ENCODE results near the gene NELFE.

The NELFE gene

DNA sequence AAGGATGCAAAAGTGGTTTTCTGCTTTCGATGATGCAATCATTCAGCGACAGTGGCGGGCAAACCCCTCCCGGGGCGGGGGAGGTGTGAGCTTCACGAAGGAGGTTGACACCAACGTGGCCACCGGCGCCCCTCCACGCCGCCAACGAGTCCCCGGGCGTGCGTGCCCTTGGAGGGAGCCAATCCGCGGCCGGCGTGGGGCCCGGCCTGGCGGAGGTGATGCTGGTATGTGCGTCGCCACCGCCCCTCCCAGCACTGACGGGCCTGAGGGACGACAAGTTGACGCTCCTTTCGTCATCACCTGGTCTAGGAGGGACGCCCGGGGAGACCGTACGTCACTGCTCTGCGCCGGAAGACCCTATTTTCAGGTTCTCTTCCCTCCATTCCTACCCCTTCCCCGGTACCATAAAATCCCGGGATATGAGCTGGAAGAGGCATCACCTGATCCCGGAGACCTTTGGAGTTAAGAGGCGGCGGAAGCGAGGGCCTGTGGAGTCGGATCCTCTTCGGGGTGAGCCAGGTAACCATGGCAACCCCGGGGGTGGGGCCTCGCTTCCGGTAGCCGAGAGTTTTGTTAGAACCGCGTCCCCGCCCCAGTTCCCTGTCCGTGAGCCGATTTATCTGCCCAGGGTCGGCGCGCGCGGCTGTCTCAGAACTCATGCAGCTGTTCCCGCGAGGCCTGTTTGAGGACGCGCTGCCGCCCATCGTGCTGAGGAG, 13.4 kb upstream of the NELFE start, which contains the start of gene DXO:
Gene DXO, minus strand, starts transcription at position 146 of the 716 bp plus-strand sequence. CDS start 463 bp downstream, outside the sequence.
- no peaks in the 10 kb centered on the region for H3K9me3 ChIP-seq (replicated peaks; ENCODE audit: insufficient read depth, low read length)
- H3K36me3 ChIP-seq (replicated peaks; ENCODE audit: insufficient read depth, low read length) = no peaks in the 10 kb centered on the region
- H3K9ac ChIP-seq (ENCODE audit: low read length) = peak within 1 kb of the TSS; percentile 94
- peak; percentile 95 for DNase-seq
- H3K4me3 ChIP-seq (ENCODE audit: low read length) = peak within 1 kb of the TSS; percentile 88
- TF ChIP-seq, protein P1, sequence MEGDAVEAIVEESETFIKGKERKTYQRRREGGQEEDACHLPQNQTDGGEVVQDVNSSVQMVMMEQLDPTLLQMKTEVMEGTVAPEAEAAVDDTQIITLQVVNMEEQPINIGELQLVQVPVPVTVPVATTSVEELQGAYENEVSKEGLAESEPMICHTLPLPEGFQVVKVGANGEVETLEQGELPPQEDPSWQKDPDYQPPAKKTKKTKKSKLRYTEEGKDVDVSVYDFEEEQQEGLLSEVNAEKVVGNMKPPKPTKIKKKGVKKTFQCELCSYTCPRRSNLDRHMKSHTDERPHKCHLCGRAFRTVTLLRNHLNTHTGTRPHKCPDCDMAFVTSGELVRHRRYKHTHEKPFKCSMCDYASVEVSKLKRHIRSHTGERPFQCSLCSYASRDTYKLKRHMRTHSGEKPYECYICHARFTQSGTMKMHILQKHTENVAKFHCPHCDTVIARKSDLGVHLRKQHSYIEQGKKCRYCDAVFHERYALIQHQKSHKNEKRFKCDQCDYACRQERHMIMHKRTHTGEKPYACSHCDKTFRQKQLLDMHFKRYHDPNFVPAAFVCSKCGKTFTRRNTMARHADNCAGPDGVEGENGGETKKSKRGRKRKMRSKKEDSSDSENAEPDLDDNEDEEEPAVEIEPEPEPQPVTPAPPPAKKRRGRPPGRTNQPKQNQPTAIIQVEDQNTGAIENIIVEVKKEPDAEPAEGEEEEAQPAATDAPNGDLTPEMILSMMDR (IDR thresholded peaks at IDR 0.05; ENCODE audit: low read length) = no peak
- TF ChIP-seq EZH2 (optimal IDR thresholded peaks at IDR 0.05; ENCODE audit: low read depth, low read length) (no peak), EZH2phosphoT487 (IDR thresholded peaks at IDR 0.05; ENCODE audit: low read length) (no peak)
- peaks cover 25% of the 10 kb centered on the region for H3K79me2 ChIP-seq (ENCODE audit: low read length)
- H2AFZ ChIP-seq (ENCODE audit: low read length) = peak within 1 kb of the TSS; percentile 90
- peaks cover 6% of the 10 kb centered on the region; the same call in 1 of the 2 replicates for H3K4me1 ChIP-seq (ENCODE audit: low read length)
- H3K27ac ChIP-seq (ENCODE audit: low read length) = peak within 1 kb of the TSS; percentile 89
- H4K20me1 ChIP-seq (ENCODE audit: insufficient read depth, low read length) = no peaks in the 10 kb centered on the region
- H3F3A ChIP-seq (ENCODE audit: insufficient read depth, low read length) = peaks cover 11% of the 10 kb centered on the region
- H3K9me2 ChIP-seq (replicated peaks; ENCODE audit: insufficient read depth, low read length) = no peaks in the 10 kb centered on the region
- H3K4me2 ChIP-seq (ENCODE audit: low read depth, low read length) = peak within 1 kb of the TSS; percentile 98
- no peaks in the 10 kb centered on the region for H3K27me3 ChIP-seq (replicated peaks; ENCODE audit: insufficient read depth, low read length)

DNA sequence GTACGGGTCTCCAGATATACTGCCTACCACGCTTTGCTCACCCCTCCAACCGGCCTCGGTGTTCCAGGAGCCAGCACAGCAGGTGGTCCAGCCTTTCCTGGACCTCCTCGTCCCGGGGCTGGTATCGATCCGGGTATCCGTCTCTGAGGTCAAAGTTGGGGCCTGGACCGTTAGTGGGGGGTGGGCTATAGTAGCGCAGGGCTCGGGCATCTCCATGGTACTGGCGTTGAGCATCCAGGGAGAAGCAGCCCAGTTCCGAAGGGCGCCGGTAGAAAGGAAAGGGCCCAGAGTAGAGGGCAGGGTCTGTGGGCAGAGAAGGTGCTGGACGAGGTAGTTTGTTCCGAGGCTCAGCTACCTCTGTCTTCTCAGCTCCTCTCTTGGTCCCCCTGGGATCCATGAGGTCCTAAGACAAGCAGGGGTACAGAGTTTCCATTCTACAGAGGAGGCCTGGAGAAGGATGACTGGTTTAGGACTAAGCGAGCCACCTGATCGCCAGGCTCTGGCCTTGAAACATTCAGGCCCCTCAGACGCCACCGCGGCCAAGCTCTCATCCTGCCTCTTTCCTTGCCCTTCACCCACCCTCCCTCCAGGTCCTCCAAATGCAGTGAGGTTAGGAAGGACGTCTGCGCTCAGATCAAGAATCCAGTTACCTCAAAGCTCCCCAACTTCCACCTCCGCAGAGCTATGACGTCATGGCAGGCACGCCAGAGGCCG, 12.7 kb upstream of the NELFE start:
- peaks cover 6% of the 10 kb centered on the region; the same call in 1 of the 2 replicates for H3K4me1 ChIP-seq (ENCODE audit: low read length)
- peaks cover 25% of the 10 kb centered on the region for H3K79me2 ChIP-seq (ENCODE audit: low read length)
- no peaks in the 10 kb centered on the region for H3K9me2 ChIP-seq (replicated peaks; ENCODE audit: insufficient read depth, low read length)
- peaks cover 11% of the 10 kb centered on the region for H3F3A ChIP-seq (ENCODE audit: insufficient read depth, low read length)
- peak overlapping the region; percentile 90; the same call in 1 of the 2 replicates for H2AFZ ChIP-seq (ENCODE audit: low read length)
- H4K20me1 ChIP-seq (ENCODE audit: insufficient read depth, low read length) = no peaks in the 10 kb centered on the region
- peak overlapping the region; percentile 94 for H3K9ac ChIP-seq (ENCODE audit: low read length)
- TF ChIP-seq, protein P1 (IDR thresholded peaks at IDR 0.05; ENCODE audit: low read length) = no peak
- TF ChIP-seq EZH2phosphoT487 (IDR thresholded peaks at IDR 0.05; ENCODE audit: low read length) (no peak), EZH2 (optimal IDR thresholded peaks at IDR 0.05; ENCODE audit: low read depth, low read length) (no peak)
- peak overlapping the region; percentile 88 for H3K4me3 ChIP-seq (ENCODE audit: low read length)
- H3K27me3 ChIP-seq (replicated peaks; ENCODE audit: insufficient read depth, low read length) = no peaks in the 10 kb centered on the region
- peak overlapping the region; percentile 89 for H3K27ac ChIP-seq (ENCODE audit: low read length)
- no peaks in the 10 kb centered on the region for H3K36me3 ChIP-seq (replicated peaks; ENCODE audit: insufficient read depth, low read length)
- H3K4me2 ChIP-seq (ENCODE audit: low read depth, low read length) = peak overlapping the region; percentile 98
- H3K9me3 ChIP-seq (replicated peaks; ENCODE audit: insufficient read depth, low read length) = no peaks in the 10 kb centered on the region
- no peak for DNase-seq

DNA sequence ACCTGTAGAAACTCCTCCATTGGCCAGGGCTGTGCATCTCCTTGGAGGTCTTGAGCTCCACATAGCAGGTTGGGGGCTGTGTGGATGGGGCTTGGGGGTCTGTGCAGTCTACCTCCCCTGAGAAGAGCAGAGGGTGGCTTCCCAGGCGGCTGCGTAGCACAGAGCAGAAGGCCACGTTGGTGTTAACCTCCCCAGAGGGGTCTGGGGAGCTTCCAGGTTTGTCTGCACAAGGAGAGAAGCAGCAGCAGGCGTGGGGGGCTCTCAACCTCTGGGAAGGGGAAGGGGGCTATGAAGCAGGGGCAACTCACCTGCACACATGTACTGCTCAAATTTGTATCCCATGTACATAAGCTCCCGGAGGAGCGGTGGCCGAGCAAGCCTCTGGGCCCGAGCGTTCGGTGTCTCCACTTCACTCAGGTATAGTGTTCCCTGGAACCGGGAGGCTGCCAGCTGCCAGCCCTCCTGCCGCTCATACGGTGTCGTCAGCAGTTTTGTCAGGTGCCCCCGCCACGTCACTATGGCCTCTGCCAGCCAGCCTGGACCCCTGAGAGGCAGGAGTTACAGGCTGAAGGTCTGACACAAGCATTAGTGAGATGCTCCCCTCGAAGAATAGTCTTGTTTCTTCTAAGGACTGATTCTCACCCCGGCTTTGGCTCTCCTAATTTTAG, 12.0 kb upstream of the NELFE start:
- Histone ChIP-seq H3K36me3 (replicated peaks; ENCODE audit: insufficient read depth, low read length) (no peaks in the 10 kb centered on the region), H3K4me3 (ENCODE audit: low read length) (peak overlapping the region; percentile 88), H3K4me1 (ENCODE audit: low read length) (peaks cover 6% of the 10 kb centered on the region; the same call in 1 of the 2 replicates), H3K9ac (ENCODE audit: low read length) (peak overlapping the region; percentile 94; the same call in 1 of the 2 replicates), H3K27me3 (replicated peaks; ENCODE audit: insufficient read depth, low read length) (no peaks in the 10 kb centered on the region), H3K4me2 (ENCODE audit: low read depth, low read length) (peak overlapping the region; percentile 98), H2AFZ (ENCODE audit: low read length) (no peak overlapping the region), H3K9me2 (replicated peaks; ENCODE audit: insufficient read depth, low read length) (no peaks in the 10 kb centered on the region), H3F3A (ENCODE audit: insufficient read depth, low read length) (peaks cover 11% of the 10 kb centered on the region), H3K27ac (ENCODE audit: low read length) (peak overlapping the region; percentile 89; the same call in 1 of the 2 replicates), H3K79me2 (ENCODE audit: low read length) (peaks cover 25% of the 10 kb centered on the region), H3K9me3 (replicated peaks; ENCODE audit: insufficient read depth, low read length) (no peaks in the 10 kb centered on the region), H4K20me1 (ENCODE audit: insufficient read depth, low read length) (no peaks in the 10 kb centered on the region)
- no peak for TF ChIP-seq EZH2phosphoT487 (IDR thresholded peaks at IDR 0.05; ENCODE audit: low read length)
- TF ChIP-seq EZH2 (optimal IDR thresholded peaks at IDR 0.05; ENCODE audit: low read depth, low read length) = no peak
- TF ChIP-seq, protein P1 (IDR thresholded peaks at IDR 0.05; ENCODE audit: low read length) = no peak
- no peak for DNase-seq

Data from MM.1S (cell line).